NB4 (cell line): ENCODE data around the gene ZFP91.

Source experiments
- DNase-seq: peaks from one replicate; pipeline ENCODE4 v3.0.0; 2010; ENCODE audit warnings: low read depth
- H3K4me3 ChIP-seq: one replicate; pipeline ENCODE4 v1.5.1; 2011; ENCODE audit warnings: mild to moderate bottlenecking, low read depth, low read length, moderate library complexity
- CTCF ChIP-seq: IDR thresholded peaks from one replicate; pipeline ENCODE4 v1.5.1; 2012; ENCODE audit warnings: low read depth, low read length
- MAX ChIP-seq: IDR thresholded peaks from 2 replicates; pipeline ENCODE4 v1.6.1; 2011; ENCODE audit warnings: low read depth, low read length
- MYC ChIP-seq: IDR thresholded peaks from 2 replicates; pipeline ENCODE4 v1.6.1; 2011; ENCODE audit warnings: low read depth, low read length
- POLR2A ChIP-seq: IDR thresholded peaks from 2 replicates; pipeline ENCODE4 v1.6.1; 2011; ENCODE audit warnings: mild to moderate bottlenecking; ENCODE audit not compliant: insufficient read length; ENCODE audit errors: extremely low read depth

The ZFP91 gene

DNA sequence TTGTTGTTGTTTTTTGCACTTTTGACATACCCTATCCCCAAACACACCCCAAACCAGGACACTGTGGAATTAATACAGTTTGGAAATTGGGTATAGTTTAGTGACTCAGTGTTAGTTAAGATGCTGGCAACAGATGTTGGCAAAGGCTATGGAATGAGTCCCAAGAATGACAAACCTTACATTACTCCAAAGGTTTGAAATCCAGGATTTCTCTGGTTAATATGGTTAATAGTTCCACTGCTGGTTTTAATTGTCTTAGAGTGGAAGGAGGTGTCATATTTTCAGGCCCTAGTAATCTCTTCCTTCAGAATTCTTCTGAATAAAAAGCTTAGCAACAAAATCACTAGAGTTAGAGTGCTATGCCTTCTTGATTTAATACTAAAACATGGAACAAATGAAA lies 4.0 kb upstream of the ZFP91 start:
- H3K4me3 ChIP-seq = peak overlapping the region; percentile 66
- no peak for DNase-seq
- TF ChIP-seq CTCF = no peak
- TF ChIP-seq POLR2A = no peak
- no peak for TF ChIP-seq MYC
- TF ChIP-seq MAX = no peak

DNA sequence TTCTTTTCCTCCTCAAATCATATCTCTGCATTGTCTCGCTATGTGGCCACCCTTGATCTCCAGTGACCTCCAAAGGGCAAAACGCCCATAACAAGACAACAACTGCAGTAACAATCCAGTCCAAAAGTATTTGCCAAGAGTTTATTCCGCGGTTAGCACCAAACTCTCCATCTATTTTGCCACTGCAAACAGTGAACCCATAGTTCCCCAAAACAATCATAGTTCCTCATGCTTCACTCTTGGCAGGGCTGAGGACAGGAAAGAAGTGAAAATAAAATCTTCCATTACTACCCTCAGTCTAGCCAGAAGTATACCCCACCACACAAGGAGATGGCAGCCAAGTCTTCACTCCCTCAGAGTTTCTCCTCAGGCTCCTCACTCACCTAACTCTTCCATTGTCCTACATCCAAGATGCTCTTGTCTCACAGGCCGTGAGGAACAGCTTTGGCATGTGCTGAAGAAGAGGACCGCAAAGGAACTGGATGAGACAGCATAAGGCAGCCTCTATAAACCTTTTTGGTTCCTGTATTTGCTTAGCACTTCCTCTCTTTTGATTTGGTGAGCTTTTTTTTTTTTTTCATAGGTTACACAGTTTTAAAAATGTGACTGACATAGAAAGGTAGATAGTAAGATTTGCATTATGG lies 3.4 kb upstream of the ZFP91 start, which contains the start of gene LPXN:
LPXN (minus strand) TSS at position 480 of the 644 bp plus-strand sequence; CDS start at position 396, 84 bp downstream.
- peak; percentile 89 for DNase-seq
- TF ChIP-seq MAX = peak; percentile 48; the same call in 1 of the 2 replicates
- no peak for TF ChIP-seq CTCF
- TF ChIP-seq MYC = peak; percentile 60; the same call in 1 of the 2 replicates
- TF ChIP-seq POLR2A = peak; percentile 39
- peak within 1 kb of the TSS; percentile 74 for H3K4me3 ChIP-seq

GRCh38 chr11:58576887-58577471 lies 1.9 kb upstream of the ZFP91 start:
- H3K4me3 ChIP-seq = peak overlapping the region; percentile 74
- DNase-seq = peak; percentile 44
- TF ChIP-seq MAX = no peak
- no peak for TF ChIP-seq MYC

- TF ChIP-seq MAX (peak; percentile 80), CTCF (no peak), POLR2A (peak; percentile 56), MYC (peak; percentile 90)
- peak; percentile 95 for DNase-seq
- peak overlapping the region; percentile 74 for H3K4me3 ChIP-seq
Observed at GRCh38 chr11:58577555-58578135, 1.2 kb upstream of the ZFP91 start.

DNA sequence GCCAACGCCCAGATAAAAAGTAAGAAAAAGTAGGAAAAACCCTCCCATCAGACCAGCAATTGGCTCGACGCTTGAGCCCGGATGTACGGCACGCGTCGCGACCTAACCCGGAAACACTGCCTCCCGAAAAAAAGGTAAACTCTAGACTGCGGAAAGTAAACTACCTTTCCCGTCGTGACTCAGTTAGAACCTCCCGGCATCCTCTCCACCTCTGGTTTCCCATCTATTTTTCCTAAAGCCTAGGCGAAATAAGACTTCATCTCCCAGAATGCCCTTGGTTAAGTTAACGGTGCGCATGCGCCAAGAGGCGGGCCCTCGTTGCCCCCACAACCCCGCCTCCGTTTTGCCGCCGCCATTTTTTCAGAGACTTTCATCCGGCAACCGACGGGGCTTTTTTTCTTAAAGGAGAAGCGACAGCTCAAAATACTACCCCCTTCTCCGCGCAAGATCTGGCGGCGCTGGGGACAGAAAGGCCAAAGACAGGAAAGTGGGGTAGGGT lies 678 bp upstream of the ZFP91 start:
- TF ChIP-seq MYC (no peak; the same call in 1 of the 2 replicates), MAX (peak; percentile 52)
- peak overlapping the region; percentile 74 for H3K4me3 ChIP-seq
- peak; percentile 96 for DNase-seq

DNA sequence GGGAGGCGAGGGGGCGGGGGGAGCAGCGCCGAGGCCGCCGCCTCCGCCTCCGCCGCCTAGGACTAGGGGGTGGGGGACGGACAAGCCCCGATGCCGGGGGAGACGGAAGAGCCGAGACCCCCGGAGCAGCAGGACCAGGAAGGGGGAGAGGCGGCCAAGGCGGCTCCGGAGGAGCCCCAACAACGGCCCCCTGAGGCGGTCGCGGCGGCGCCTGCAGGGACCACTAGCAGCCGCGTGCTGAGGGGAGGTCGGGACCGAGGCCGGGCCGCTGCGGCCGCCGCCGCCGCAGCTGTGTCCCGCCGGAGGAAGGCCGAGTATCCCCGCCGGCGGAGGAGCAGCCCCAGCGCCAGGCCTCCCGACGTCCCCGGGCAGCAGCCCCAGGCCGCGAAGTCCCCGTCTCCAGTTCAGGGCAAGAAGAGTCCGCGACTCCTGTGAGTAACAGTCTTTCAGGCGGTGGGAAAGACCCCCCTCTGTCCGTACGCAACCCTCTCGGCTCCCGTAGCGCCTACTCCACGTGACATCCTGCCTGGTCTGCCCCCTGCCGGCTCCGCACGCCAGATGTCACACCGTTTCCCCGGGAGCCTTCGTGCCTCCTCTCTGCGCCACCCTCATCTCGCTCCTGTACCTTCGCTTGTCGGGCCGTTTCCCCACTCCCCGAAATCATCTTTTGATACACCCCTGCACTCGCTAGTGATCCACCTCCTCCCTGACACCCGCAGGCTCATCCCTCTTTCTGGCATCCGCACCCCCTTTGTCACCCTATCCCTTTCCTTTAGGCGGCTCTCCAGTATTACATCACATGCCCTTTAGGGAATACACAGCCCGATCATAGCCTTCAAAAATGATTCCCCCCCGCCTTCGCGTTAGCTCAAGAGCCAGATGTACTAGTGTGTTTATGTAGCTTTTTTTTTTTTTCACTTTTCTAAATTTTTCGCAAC lies 598 bp downstream of the ZFP91 start:
- TF ChIP-seq MYC = peak; percentile 99
- peak; percentile 72 for TF ChIP-seq CTCF
- peak; percentile 74 for TF ChIP-seq POLR2A
- peak; percentile 99 for TF ChIP-seq MAX
- peak; percentile 95 for DNase-seq
- peak overlapping the region; percentile 76 for H3K4me3 ChIP-seq
